ENCODE measurements around the gene IFI6. TPM values are rescaled to one million over a fixed set of nuclear protein-coding genes. Genes with fewer than 3 reads are reported as not detected.

IFI6 gene
- total RNA-seq, 4 donors from 2014 or later = 1.2 to 28.1 (median 14.2) TPM

- TF ChIP-seq POLR2A (IDR thresholded peaks at IDR 0.05) (no peak), EP300 (IDR thresholded peaks at IDR 0.05; ENCODE audit: low read depth) (no peak), POLR2AphosphoS5 (IDR thresholded peaks at IDR 0.05) (no peak)
- TF ChIP-seq, protein P1, sequence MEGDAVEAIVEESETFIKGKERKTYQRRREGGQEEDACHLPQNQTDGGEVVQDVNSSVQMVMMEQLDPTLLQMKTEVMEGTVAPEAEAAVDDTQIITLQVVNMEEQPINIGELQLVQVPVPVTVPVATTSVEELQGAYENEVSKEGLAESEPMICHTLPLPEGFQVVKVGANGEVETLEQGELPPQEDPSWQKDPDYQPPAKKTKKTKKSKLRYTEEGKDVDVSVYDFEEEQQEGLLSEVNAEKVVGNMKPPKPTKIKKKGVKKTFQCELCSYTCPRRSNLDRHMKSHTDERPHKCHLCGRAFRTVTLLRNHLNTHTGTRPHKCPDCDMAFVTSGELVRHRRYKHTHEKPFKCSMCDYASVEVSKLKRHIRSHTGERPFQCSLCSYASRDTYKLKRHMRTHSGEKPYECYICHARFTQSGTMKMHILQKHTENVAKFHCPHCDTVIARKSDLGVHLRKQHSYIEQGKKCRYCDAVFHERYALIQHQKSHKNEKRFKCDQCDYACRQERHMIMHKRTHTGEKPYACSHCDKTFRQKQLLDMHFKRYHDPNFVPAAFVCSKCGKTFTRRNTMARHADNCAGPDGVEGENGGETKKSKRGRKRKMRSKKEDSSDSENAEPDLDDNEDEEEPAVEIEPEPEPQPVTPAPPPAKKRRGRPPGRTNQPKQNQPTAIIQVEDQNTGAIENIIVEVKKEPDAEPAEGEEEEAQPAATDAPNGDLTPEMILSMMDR (IDR thresholded peaks at IDR 0.05) = no peak
- peak overlapping the region in 3 of 4 donors; percentile 35 to 61 (median 60) for H3K27ac ChIP-seq
Measured at GRCh38 chr1:27635396-27636142, 36.4 kb downstream of the IFI6 start.

DNA sequence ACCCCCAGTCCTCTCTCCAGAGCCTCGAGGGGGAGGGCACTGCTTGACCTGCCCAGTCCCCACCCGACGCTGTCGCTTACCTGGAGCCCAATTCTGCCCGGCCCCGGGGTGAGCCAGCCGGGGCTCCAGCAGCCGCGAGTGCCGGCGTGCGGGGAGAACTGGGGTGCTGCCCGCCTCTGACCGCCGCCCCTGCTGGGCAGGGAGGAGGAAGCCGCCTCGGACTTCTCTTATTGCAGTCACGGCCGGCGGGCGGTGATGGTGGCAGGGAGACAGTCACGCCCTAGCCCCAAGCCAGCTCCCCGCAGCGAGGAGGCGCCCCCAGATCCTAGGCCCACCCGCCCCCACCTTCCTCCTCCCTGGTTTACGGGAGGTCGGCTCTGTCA is 37.0 kb downstream of the IFI6 start, which contains the start of gene FGR:
Gene FGR (minus strand): TSS at position 201 of the 383 bp plus-strand sequence. CDS start 11,269 bp downstream, outside the sequence.
- no peaks in the 10 kb centered on the region for H3K36me3 ChIP-seq
- WGBS, 2 donors (ENCODE audit: low coverage in 1 of 2) = 47% methylated on average over 16 of the region's 28 CpGs; no CpG with 5 or more reads in 1 of the 2 donors
- H3K9me3 ChIP-seq = no peaks in the 10 kb centered on the region
- TF ChIP-seq POLR2AphosphoS5 (IDR thresholded peaks at IDR 0.05) (no peak), POLR2A (IDR thresholded peaks at IDR 0.05) (no peak), EP300 (IDR thresholded peaks at IDR 0.05; ENCODE audit: low read depth) (no peak)
- TF ChIP-seq, protein P1 (IDR thresholded peaks at IDR 0.05) = no peak
- no peak for DNase-seq
- intact Hi-C loops (cut with DNase I; ENCODE audit: low total_unique reads) = no loop called here
- H3K4me3 ChIP-seq = peak within 1 kb of the TSS; percentile 4 to 51 (median 30)
- in situ Hi-C loops (cut with MboI; ENCODE audit: low pct_ligation_motif_present in 1 of 4, low pct_unique_long_range_greater_than_20kb in 1 of 4, low sequenced_read_pairs in 3 of 4) = no loop called here
- H3K27ac ChIP-seq = peak within 1 kb of the TSS; percentile 35 to 69 (median 60)
- H3K27me3 ChIP-seq = peaks cover 31% of the 10 kb centered on the region
- H3K4me1 ChIP-seq = peaks cover 0 to 31% (median 19%) of the 10 kb centered on the region in 4 donors

More at GRCh38 chr1:27635396-27636142, 36.4 kb downstream of the IFI6 start:
- in situ Hi-C loops (cut with MboI; ENCODE audit: low pct_ligation_motif_present in 1 of 4, low pct_unique_long_range_greater_than_20kb in 1 of 4, low sequenced_read_pairs in 3 of 4) (no loop called here), intact Hi-C loops (cut with DNase I; ENCODE audit: low total_unique reads) (no loop called here)
- WGBS, 2 donors (ENCODE audit: low coverage in 1 of 2) = 84 to 96% methylated on average over 4 to 11 of the region's 11 CpGs
- Histone ChIP-seq H3K4me1 (peaks cover 0 to 28% (median 19%) of the 10 kb centered on the region in 4 donors), H3K36me3 (no peaks in the 10 kb centered on the region), H3K4me3 (no peak overlapping the region), H3K27me3 (peaks cover 31% of the 10 kb centered on the region), H3K9me3 (no peaks in the 10 kb centered on the region)
- no peak for DNase-seq

DNA sequence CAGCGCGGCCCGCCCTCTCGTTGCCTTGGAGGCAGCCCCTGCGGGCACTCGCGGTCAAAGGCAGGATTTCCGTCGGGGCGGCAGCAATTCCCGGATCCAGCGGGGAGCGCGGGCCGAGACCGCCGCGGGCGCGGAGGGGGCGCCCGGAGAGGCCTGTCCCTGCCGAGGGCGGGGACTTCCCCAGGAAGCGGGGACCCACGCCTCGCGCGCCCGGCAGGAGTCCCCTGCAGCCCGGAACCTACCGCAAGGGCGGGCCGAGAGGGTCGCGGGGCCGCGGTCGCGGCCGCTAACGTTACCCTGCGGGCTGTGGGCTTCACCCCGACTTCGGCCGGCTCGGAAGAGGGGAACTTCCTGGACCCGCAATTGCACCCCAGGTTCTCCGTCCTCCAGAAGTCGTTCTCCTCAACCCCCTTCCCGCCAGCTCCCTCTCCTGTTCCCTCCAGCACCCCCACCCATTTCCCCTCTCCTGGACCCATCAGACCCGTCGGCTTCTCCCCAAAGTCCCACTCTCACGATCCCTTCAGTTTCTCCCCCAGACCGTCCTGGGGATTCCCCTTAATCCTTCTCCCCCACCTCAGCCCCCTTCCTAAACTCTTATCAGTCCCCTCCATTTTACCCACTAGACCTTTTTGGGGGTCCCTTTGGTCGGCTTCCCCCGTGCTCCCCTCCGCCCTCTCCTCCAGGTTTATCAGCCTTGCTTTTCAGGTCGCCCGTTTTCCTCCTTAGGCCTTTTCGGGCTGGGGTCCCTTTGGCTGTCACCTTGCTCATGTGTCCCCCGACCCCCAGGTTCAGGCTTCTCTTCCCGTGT is 37.6 kb downstream of the IFI6 start:
- intact Hi-C loops (cut with DNase I; ENCODE audit: low total_unique reads) = no loop called here
- Histone ChIP-seq H3K9me3 (no peaks in the 10 kb centered on the region), H3K27me3 (peaks cover 31% of the 10 kb centered on the region), H3K4me3 (peak overlapping the region; percentile 4 to 51 (median 30)), H3K4me1 (peaks cover 0 to 31% (median 19%) of the 10 kb centered on the region in 4 donors), H3K36me3 (no peaks in the 10 kb centered on the region), H3K27ac (peak overlapping the region; percentile 35 to 69 (median 60))
- WGBS, 2 donors (ENCODE audit: low coverage in 1 of 2) = 8 to 40% methylated on average over 10 to 44 of the region's 63 CpGs
- peak in 1 of 3 donors; percentile 23 for TF ChIP-seq POLR2AphosphoS5 (IDR thresholded peaks at IDR 0.05)
- no peak for TF ChIP-seq EP300 (IDR thresholded peaks at IDR 0.05; ENCODE audit: low read depth)
- DNase-seq = peak; percentile 33
- in situ Hi-C loops (cut with MboI; ENCODE audit: low pct_ligation_motif_present in 1 of 4, low pct_unique_long_range_greater_than_20kb in 1 of 4, low sequenced_read_pairs in 3 of 4) = no loop called here

GRCh38 chr1:27633640-27634176 is 38.3 kb downstream of the IFI6 start:
- Histone ChIP-seq H3K4me3 (peak overlapping the region; percentile 4 to 51 (median 30)), H3K9me3 (no peaks in the 10 kb centered on the region), H3K27ac (peak overlapping the region; percentile 35 to 69 (median 60)), H3K4me1 (peaks cover 0 to 31% (median 19%) of the 10 kb centered on the region in 4 donors), H3K27me3 (peaks cover 31% of the 10 kb centered on the region), H3K36me3 (no peaks in the 10 kb centered on the region)
- in situ Hi-C loops (cut with MboI; ENCODE audit: low pct_ligation_motif_present in 1 of 4, low pct_unique_long_range_greater_than_20kb in 1 of 4, low sequenced_read_pairs in 3 of 4) = no loop called here
- TF ChIP-seq, protein P1 (IDR thresholded peaks at IDR 0.05) = no peak
- DNase-seq = no peak
- intact Hi-C loops (cut with DNase I; ENCODE audit: low total_unique reads) = no loop called here
- 64 to 83% methylated on average over 4 to 5 of the region's 17 CpGs for WGBS, 2 donors (ENCODE audit: low coverage in 1 of 2)
